Loucy (cell line): ENCODE data around the gene FADS3.
A peak's percentile ranks its signal among the peaks of the same experiment; 100 is the strongest.

Experiments used
- H2AFZ ChIP-seq: fragments of 200-600 bp; sonication (generic); 2 replicates; pipeline ENCODE4 v1.6.0; 2016; ENCODE audit warnings: antibody characterized with exemption, mild to moderate bottlenecking, low read length, moderate library complexity
- H3F3A ChIP-seq: fragments of 200-600 bp; 2 replicates; pipeline ENCODE4 v1.6.0; 2016; ENCODE audit warnings: antibody characterized with exemption, low read depth, mild to moderate bottlenecking
- H3K27me3 ChIP-seq: fragments of 200-600 bp; sonication (generic); 2 replicates; pipeline ENCODE4 v1.6.1; 2014; ENCODE audit warnings: low read length, mild to moderate bottlenecking; ENCODE audit not compliant: insufficient read depth, poor library complexity, severe bottlenecking
- H3K36me3 ChIP-seq: fragments of 200-600 bp; sonication (generic); 2 replicates; pipeline ENCODE4 v1.6.1; 2016; ENCODE audit warnings: low read length; ENCODE audit not compliant: insufficient read depth
- H3K4me1 ChIP-seq: fragments of 200-600 bp; sonication (generic); 2 replicates; pipeline ENCODE4 v1.5.1; 2014; ENCODE audit warnings: low read length, mild to moderate bottlenecking; ENCODE audit not compliant: insufficient read depth, poor library complexity, severe bottlenecking
- H3K4me2 ChIP-seq: fragments of 200-600 bp; sonication (generic); 2 replicates; pipeline ENCODE4 v1.6.0; 2014; ENCODE audit warnings: antibody characterized with exemption, low read length, low read depth, mild to moderate bottlenecking; ENCODE audit not compliant: poor library complexity, severe bottlenecking
- H3K4me3 ChIP-seq: fragments of 200-600 bp; sonication (generic); 2 replicates; pipeline ENCODE4 v1.5.1; 2014; ENCODE audit warnings: low read length, mild to moderate bottlenecking, mixed read lengths; ENCODE audit not compliant: poor library complexity, severe bottlenecking
- H3K79me2 ChIP-seq: fragments of 200-600 bp; sonication (generic); 2 replicates; pipeline ENCODE4 v1.6.1; 2014; ENCODE audit warnings: low read length; ENCODE audit not compliant: insufficient read depth
- H3K9ac ChIP-seq: fragments of 200-600 bp; sonication (generic); 2 replicates; pipeline ENCODE4 v1.6.0; 2014; ENCODE audit warnings: mild to moderate bottlenecking, low read depth, low read length, moderate library complexity; ENCODE audit not compliant: poor library complexity, severe bottlenecking
- H3K9me2 ChIP-seq: fragments of 200-600 bp; sonication (generic); replicated peaks from 2 replicates; pipeline ENCODE4 v1.6.1; 2016; ENCODE audit warnings: low read depth, low read length, mixed read lengths
- H3K9me3 ChIP-seq: fragments of 200-600 bp; sonication (generic); 2 replicates; pipeline ENCODE4 v1.6.1; 2014; ENCODE audit warnings: mild to moderate bottlenecking, antibody characterized with exemption, low read length, low read depth; ENCODE audit not compliant: insufficient read depth
- H4K20me1 ChIP-seq: fragments of 200-600 bp; sonication (generic); 2 replicates; pipeline ENCODE4 v1.6.0; 2014; ENCODE audit warnings: antibody characterized with exemption, low read length, mild to moderate bottlenecking; ENCODE audit not compliant: insufficient read depth, poor library complexity, severe bottlenecking
- CTCF ChIP-seq: fragments of 200-600 bp; sonication (generic); conservative IDR thresholded peaks from 2 replicates; pipeline ENCODE4 v1.5.1; 2014; ENCODE audit warnings: mild to moderate bottlenecking, antibody characterized with exemption, low read length
- EZH2phosphoT487 ChIP-seq: fragments of 200-600 bp; IDR thresholded peaks from 2 replicates; pipeline ENCODE4 v1.6.1; 2018; ENCODE audit warnings: antibody characterized with exemption, mild to moderate bottlenecking, moderate library complexity, borderline replicate concordance

FADS3 gene

DNA sequence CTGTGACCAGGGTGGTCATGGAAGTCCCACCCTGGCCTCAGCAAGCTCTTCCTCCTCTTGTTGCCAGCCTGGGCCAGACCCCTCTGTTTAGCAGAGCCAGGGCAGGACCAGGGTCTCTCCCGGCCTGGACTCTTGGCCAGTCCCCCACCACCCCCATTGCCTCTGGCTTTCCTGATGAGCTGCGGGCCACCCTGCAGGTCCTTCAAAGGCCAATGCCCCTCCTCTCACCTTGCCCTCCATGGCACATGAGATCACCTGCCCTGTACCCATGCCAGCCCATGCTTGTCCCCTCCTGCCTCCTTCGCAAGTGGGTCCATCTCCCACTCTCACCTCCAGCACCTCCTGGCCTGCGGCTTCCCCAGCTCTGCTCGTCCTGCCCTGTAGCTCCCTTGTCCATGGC is 52.8 kb downstream of the FADS3 start:
- Histone ChIP-seq H3K4me2 (no peak overlapping the region), H4K20me1 (peaks cover 13% of the 10 kb centered on the region), H3K36me3 (peaks cover 55% of the 10 kb centered on the region; the same call in 1 of the 2 replicates)

DNA sequence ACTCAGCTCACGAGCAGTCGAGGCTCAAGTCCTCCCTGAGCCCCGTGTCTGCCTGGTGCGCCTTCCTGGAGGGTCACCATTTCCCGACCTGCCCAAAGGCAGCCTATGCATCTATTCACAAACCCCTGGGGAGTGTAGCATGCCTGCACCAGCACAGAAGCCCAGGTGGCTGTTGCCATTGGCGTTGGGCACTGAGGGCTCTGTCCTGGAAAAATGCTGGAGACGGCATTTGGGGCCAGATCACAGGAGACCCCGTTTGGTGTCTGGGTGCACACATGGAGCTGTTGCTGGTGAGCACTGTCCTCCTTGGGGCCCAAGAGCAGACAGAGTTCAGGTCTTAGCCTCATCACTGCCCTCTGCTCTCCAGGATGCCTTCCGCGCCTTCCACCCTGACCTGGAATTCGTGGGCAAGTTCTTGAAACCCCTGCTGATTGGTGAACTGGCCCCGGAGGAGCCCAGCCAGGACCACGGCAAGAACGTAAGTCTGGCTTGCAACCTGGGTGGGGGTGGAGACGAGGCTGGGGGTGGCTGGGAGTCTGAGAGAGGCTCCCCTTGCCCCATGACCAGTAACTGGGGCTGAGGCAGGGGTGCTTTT is 53.8 kb downstream of the FADS3 start:
- H4K20me1 ChIP-seq: peaks cover 16% of the 10 kb centered on the region

More for the DNA sequence above, 52.8 kb downstream of the FADS3 start:
- H3K4me3 ChIP-seq: no peak overlapping the region
- H3K9ac ChIP-seq: no peak overlapping the region
- H3K79me2 ChIP-seq: peaks cover 68% of the 10 kb centered on the region
- no peaks in the 10 kb centered on the region for H3K9me2 ChIP-seq
- no peak overlapping the region for H2AFZ ChIP-seq
- no peaks in the 10 kb centered on the region for H3K27me3 ChIP-seq
- peaks cover 37% of the 10 kb centered on the region for H3K4me1 ChIP-seq
- peaks cover 18% of the 10 kb centered on the region for H3F3A ChIP-seq
- no peaks in the 10 kb centered on the region for H3K9me3 ChIP-seq
- no peak for TF ChIP-seq CTCF
- TF ChIP-seq EZH2phosphoT487: no peak

DNA sequence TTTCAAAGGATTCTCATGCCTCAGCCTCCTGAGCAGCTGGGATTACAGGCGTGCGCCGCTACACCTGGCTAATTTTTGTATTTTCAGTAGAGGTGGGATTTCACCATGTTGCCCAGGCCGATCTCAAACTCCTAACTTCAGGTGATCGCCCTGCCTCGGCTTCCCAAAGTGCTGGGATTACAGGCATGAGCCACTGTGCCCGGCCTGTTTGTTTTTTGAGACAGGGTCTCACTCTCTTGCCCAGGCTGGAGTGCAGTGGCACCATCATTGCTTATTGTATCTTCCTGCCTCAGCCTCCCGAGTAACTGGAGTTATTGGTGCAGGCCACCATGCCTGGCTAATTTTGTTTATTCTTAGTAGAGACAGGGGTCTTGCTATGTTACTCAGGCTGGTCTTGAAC is 55.2 kb downstream of the FADS3 start:
- Histone ChIP-seq H3K4me3 (peak overlapping the region; percentile 76), H3K36me3 (peaks cover 31% of the 10 kb centered on the region; the same call in 1 of the 2 replicates), H3K4me1 (peaks cover 60% of the 10 kb centered on the region), H3K4me2 (peak overlapping the region; percentile 81), H3K9ac (peak overlapping the region; percentile 93), H3K9me2 (no peaks in the 10 kb centered on the region), H3K9me3 (no peaks in the 10 kb centered on the region), H4K20me1 (peaks cover 25% of the 10 kb centered on the region), H3K27me3 (no peaks in the 10 kb centered on the region), H3F3A (peaks cover 29% of the 10 kb centered on the region), H3K79me2 (peaks cover 82% of the 10 kb centered on the region), H2AFZ (no peak overlapping the region)
- TF ChIP-seq EZH2phosphoT487 (no peak), CTCF (no peak)

More for the DNA sequence above, 53.8 kb downstream of the FADS3 start:
- peak overlapping the region; percentile 81 for H3K4me2 ChIP-seq
- TF ChIP-seq CTCF: no peak
- no peak for TF ChIP-seq EZH2phosphoT487
- no peaks in the 10 kb centered on the region for H3K9me2 ChIP-seq
- no peaks in the 10 kb centered on the region for H3K9me3 ChIP-seq
- no peaks in the 10 kb centered on the region for H3K27me3 ChIP-seq
- peaks cover 47% of the 10 kb centered on the region for H3K4me1 ChIP-seq
- H3K4me3 ChIP-seq: peak overlapping the region; percentile 9
- H2AFZ ChIP-seq: no peak overlapping the region
- H3K79me2 ChIP-seq: peaks cover 78% of the 10 kb centered on the region
- peaks cover 28% of the 10 kb centered on the region for H3F3A ChIP-seq
- H3K9ac ChIP-seq: peak overlapping the region; percentile 93
- H3K36me3 ChIP-seq: peaks cover 45% of the 10 kb centered on the region; the same call in 1 of the 2 replicates
